K562 treated with DMSO at 1 percent for 4 hours (cell line): ENCODE data around the gene UMODL1. TPM values are rescaled to one million over a fixed set of nuclear protein-coding genes. Genes with fewer than 3 reads are reported as not detected.

Experiments
- total RNA-seq: library from RNA; unstranded; fragments of 300-600 nt; gene quantifications from 2 replicates; pipeline ENCODE4 v1.2.3, GENCODE V29; 2022; ENCODE audit not compliant: insufficient read depth

The UMODL1 gene
- not detected in 2 replicates for total RNA-seq

GRCh38 chr21:42071146-42071737 is at the start of gene UMODL1:
UMODL1 (plus strand) TSS chr21:42071317; CDS start chr21:42071317, 0 bp downstream.

Other genes with a start within 250 kb of the UMODL1 start
- gene PRDM15, start 192.0 kb upstream of the UMODL1 start, total RNA-seq, result 2.1 and 4.0 TPM in 2 replicates
- gene C2CD2, start 117.3 kb upstream of the UMODL1 start, total RNA-seq, result 2.6 and 8.2 TPM in 2 replicates
- gene ZBTB21, start 61.0 kb upstream of the UMODL1 start, total RNA-seq, result 6.5 and 9.8 TPM in 2 replicates
- gene ABCG1, start 147.8 kb downstream of the UMODL1 start, total RNA-seq, result not detected in 2 replicates
- gene TFF3, start 244.1 kb downstream of the UMODL1 start, total RNA-seq, result not detected in 2 replicates